22Rv1 (cell line): ENCODE measurements around the gene MXD4.

Source experiments
- CTCF ChIP-seq: fragments of 450-650 bp; IDR thresholded peaks from 2 replicates; pipeline ENCODE4 v1.5.1; 2017; ENCODE audit warnings: mild to moderate bottlenecking
- ZFX ChIP-seq: fragments of 450-650 bp; IDR thresholded peaks from 2 replicates; pipeline ENCODE4 v1.6.1; 2017; ENCODE audit warnings: antibody characterized with exemption, borderline replicate concordance

GRCh38 chr4:2297606-2298531 lies 36.0 kb upstream of the MXD4 start:
- TF ChIP-seq CTCF (no peak), ZFX (no peak)
